Measurements from ENCODE around the gene KLRC4. TPM values are rescaled to one million over a fixed set of nuclear protein-coding genes. Genes with fewer than 3 reads are reported as not detected.
"Not testable (repeated sequence)": the region's sequence is repeated elsewhere in the genome, so short reads cannot be mapped to it uniquely, and the experiment has no call there.

The KLRC4 gene
- total RNA-seq, 2 experiments from 2014 or later, result 29.2 to 33.7 TPM

- Mint-ChIP-seq H3K27ac (peak overlapping the region; percentile 98), H3K36me3 (peaks cover 34% of the 10 kb centered on the region), H3K9me3 (ENCODE audit: low read depth) (no peaks in the 10 kb centered on the region), H3K4me3 (peak overlapping the region; percentile 54), H3K27me3 (no peaks in the 10 kb centered on the region), H3K4me1 (peaks cover 61% of the 10 kb centered on the region)
- ATAC-seq (no peak), DNase-seq (no peak)
- CTCF ChIA-PET, result interaction anchor here (1.4 to 2.9 kb wide), 4 partner anchors 8 to 165 kb away, joined by 3 to 8 read pairs (median 4); no protein-coding TSS in a partner anchor
Observed at GRCh38 chr12:10393291-10393690, 16.3 kb downstream of the KLRC4 start.

DNA sequence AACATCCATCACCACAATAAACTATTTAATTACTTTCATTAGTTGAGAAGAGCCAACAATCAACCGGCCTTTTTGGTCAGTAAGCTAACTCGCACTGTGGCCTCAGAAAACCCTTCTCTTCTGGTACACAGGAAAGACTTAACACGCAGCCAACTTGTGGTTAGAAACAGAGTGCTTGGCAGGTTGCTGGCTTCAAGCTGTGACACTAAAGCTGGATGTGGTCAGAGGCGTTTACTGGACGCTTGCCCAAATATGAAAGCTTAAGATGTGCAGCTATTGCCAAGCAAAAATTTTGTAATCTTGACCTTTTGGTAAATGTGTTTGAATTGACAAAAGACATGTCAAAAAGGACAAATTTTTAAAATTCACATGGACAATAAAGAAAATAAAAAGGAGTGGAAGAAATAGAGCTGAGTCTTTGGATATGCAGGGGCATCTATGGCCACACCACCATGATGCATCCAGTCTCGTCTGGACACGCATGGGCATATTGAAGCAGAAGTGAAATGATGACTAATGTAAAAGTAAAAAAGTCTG lies 17.1 kb downstream of the KLRC4 start:
- peak overlapping the region; percentile 98 for H3K27ac Mint-ChIP-seq
- DNase-seq, result peak; percentile 87
- H3K27me3 Mint-ChIP-seq, result no peaks in the 10 kb centered on the region
- ATAC-seq, result peak; percentile 28
- H3K4me3 Mint-ChIP-seq, result peak overlapping the region; percentile 74
- H3K4me1 Mint-ChIP-seq, result peaks cover 54% of the 10 kb centered on the region
- H3K36me3 Mint-ChIP-seq, result peaks cover 30% of the 10 kb centered on the region
- CTCF ChIA-PET, result interaction anchor here (0.7 to 2.9 kb wide), 6 partner anchors 9 to 282 kb away, joined by 3 to 8 read pairs (median 4); no protein-coding TSS in a partner anchor
- H3K9me3 Mint-ChIP-seq (ENCODE audit: low read depth), result no peaks in the 10 kb centered on the region

- peaks cover 52% of the 10 kb centered on the region for H3K4me1 Mint-ChIP-seq
- H3K36me3 Mint-ChIP-seq, result peaks cover 37% of the 10 kb centered on the region
- H3K9me3 Mint-ChIP-seq (ENCODE audit: low read depth); ATAC-seq; H3K27me3 Mint-ChIP-seq; DNase-seq: not testable (repeated sequence)
- H3K4me3 Mint-ChIP-seq, result peak overlapping the region; percentile 54
- CTCF ChIA-PET, result interaction anchor here (0.7 to 2.9 kb wide), 3 partner anchors 9 to 331 kb away, joined by 3 to 8 read pairs (median 3); no protein-coding TSS in a partner anchor
- H3K27ac Mint-ChIP-seq, result peak overlapping the region; percentile 89
Observed at GRCh38 chr12:10390991-10391390, 18.6 kb downstream of the KLRC4 start.

DNA sequence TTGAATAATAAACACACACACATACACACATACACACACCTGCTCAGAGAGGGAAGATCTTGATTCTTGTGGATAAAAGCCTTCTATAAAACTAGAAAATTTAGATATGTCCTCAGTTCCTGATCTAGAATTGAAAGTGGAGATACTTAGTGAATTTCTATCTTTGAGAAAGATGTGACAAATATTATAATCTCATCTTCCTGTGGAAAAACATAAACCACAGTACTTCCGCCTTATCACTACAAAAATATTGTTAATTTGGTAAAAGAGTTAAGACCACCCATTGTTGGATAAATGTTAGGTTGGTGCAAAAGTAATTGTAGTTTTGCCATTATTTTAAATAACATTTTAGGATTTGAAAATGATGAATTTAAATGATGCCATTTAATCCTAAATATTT lies 19.7 kb downstream of the KLRC4 start, which contains the start of gene KLRK1:
TSS of gene KLRK1 (minus strand) at position 138 of the 400 bp plus-strand sequence. CDS start 1,231 bp downstream, outside the sequence.
- peaks cover 43% of the 10 kb centered on the region for H3K36me3 Mint-ChIP-seq
- DNase-seq (no peak), ATAC-seq (no peak)
- H3K27me3 Mint-ChIP-seq, result no peaks in the 10 kb centered on the region
- peaks cover 50% of the 10 kb centered on the region for H3K4me1 Mint-ChIP-seq
- peak within 1 kb of the TSS; percentile 91 for H3K4me3 Mint-ChIP-seq
- H3K9me3 Mint-ChIP-seq (ENCODE audit: low read depth), result no peaks in the 10 kb centered on the region
- CTCF ChIA-PET, result no interaction called here
- H3K27ac Mint-ChIP-seq, result peak within 1 kb of the TSS; percentile 96

- H3K4me3 Mint-ChIP-seq, result peak overlapping the region; percentile 91
- CTCF ChIA-PET, result interaction anchor here (1.0 to 5.1 kb wide), 3 partner anchors 22 to 170 kb away, joined by 3 to 19 read pairs (median 3); no protein-coding TSS in a partner anchor
- ATAC-seq, result no peak
Observed at GRCh38 chr12:10388624-10389413, 20.7 kb downstream of the KLRC4 start.

GRCh38 chr12:10387498-10387897 lies 22.1 kb downstream of the KLRC4 start:
- H3K9me3 Mint-ChIP-seq (ENCODE audit: low read depth); H3K27me3 Mint-ChIP-seq; ATAC-seq: not testable (repeated sequence)
- Mint-ChIP-seq H3K4me3 (peak overlapping the region; percentile 91), H3K36me3 (peaks cover 62% of the 10 kb centered on the region), H3K27ac (peak overlapping the region; percentile 96), H3K4me1 (peaks cover 47% of the 10 kb centered on the region)
- DNase-seq, result peak; percentile 67
- CTCF ChIA-PET, result interaction anchor here (5.1 kb wide), 1 partner anchor 22 kb away, joined by 19 read pairs; no protein-coding TSS in a partner anchor

More at GRCh38 chr12:10388624-10389413, 20.7 kb downstream of the KLRC4 start:
- Mint-ChIP-seq H3K4me1 (peaks cover 50% of the 10 kb centered on the region), H3K27me3 (no peaks in the 10 kb centered on the region), H3K9me3 (ENCODE audit: low read depth) (no peaks in the 10 kb centered on the region), H3K27ac (peak overlapping the region; percentile 96), H3K36me3 (peaks cover 53% of the 10 kb centered on the region)
- DNase-seq, result peak; percentile 70

GRCh38 chr12:10386857-10387256 lies 22.7 kb downstream of the KLRC4 start:
- peaks cover 67% of the 10 kb centered on the region for H3K36me3 Mint-ChIP-seq
- CTCF ChIA-PET, result interaction anchor here (1.5 to 5.1 kb wide), 2 partner anchors 20 to 21 kb away, joined by 6 to 19 read pairs; no protein-coding TSS in a partner anchor

DNA sequence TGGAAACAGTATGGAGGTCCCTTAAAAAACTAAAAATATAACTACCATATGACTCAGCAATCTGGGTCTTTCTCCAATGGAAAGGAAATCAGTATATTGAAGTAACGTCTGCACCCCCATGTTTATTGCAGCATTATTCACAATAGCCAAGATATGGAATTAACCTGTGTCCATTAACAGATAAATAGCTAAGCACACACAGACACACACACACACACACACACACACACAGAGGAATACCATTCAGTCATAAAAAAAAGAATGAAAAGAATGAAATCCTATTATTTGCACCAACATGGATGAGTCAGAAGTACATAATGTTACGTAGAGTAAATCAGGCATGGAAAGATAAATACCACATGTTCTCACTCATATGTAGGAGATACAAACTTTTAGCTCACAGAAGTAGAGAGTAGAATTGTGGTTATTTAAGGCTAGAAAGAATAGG lies 24.4 kb downstream of the KLRC4 start:
- H3K4me1 Mint-ChIP-seq, result peaks cover 58% of the 10 kb centered on the region
- no peaks in the 10 kb centered on the region for H3K9me3 Mint-ChIP-seq (ENCODE audit: low read depth)
- peak overlapping the region; percentile 96 for H3K27ac Mint-ChIP-seq
- DNase-seq, result no peak
- peak; percentile 62 for ATAC-seq
- no peaks in the 10 kb centered on the region for H3K27me3 Mint-ChIP-seq
- peak overlapping the region; percentile 91 for H3K4me3 Mint-ChIP-seq
- CTCF ChIA-PET, result interaction anchor here (1.5 to 5.1 kb wide), 3 partner anchors 12 to 21 kb away, joined by 6 to 19 read pairs (median 8); no protein-coding TSS in a partner anchor
- H3K36me3 Mint-ChIP-seq, result peaks cover 80% of the 10 kb centered on the region

More at GRCh38 chr12:10386857-10387256, 22.7 kb downstream of the KLRC4 start:
- Mint-ChIP-seq H3K4me3 (peak overlapping the region; percentile 91), H3K27me3 (no peaks in the 10 kb centered on the region), H3K9me3 (ENCODE audit: low read depth) (no peaks in the 10 kb centered on the region), H3K27ac (peak overlapping the region; percentile 96), H3K4me1 (peaks cover 49% of the 10 kb centered on the region)
- ATAC-seq (no peak), DNase-seq (no peak)

DNA sequence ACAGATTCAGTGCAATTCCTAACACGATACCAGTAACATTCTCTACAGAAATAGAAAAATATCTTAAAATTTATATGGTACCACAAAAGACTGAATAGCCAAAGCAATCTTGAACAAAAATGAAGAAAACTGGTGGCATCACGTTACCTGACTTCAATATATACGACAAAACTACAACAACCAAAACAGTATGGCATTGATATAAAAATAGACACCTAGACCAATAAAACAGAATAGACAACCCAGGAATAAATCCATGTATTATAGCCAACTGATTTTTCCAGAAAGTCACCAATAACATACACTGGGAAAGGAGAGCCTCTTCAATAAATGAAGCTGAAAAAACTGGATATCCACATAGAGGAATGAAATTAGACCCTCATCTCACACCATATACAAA lies 25.4 kb downstream of the KLRC4 start:
- Mint-ChIP-seq H3K27me3 (no peaks in the 10 kb centered on the region), H3K4me3 (peak overlapping the region; percentile 91), H3K27ac (peak overlapping the region; percentile 96), H3K36me3 (peaks cover 80% of the 10 kb centered on the region), H3K9me3 (ENCODE audit: low read depth) (no peaks in the 10 kb centered on the region), H3K4me1 (peaks cover 60% of the 10 kb centered on the region)
- DNase-seq (no peak), ATAC-seq (no peak)
- CTCF ChIA-PET, result interaction anchor here (5.1 kb wide), 1 partner anchor 18 kb away, joined by 19 read pairs; no protein-coding TSS in a partner anchor

- peak; percentile 28 for ATAC-seq
- DNase-seq, result peak; percentile 61
- Mint-ChIP-seq H3K27ac (peak overlapping the region; percentile 96), H3K27me3 (no peaks in the 10 kb centered on the region), H3K4me3 (peak overlapping the region; percentile 91), H3K4me1 (peaks cover 78% of the 10 kb centered on the region), H3K36me3 (peaks cover 87% of the 10 kb centered on the region), H3K9me3 (ENCODE audit: low read depth) (no peaks in the 10 kb centered on the region)
- CTCF ChIA-PET, result interaction anchor here (1.3 to 2.6 kb wide), 3 partner anchors 10 to 71 kb away, joined by 3 to 8 read pairs (median 7); no protein-coding TSS in a partner anchor
Observed at GRCh38 chr12:10381928-10382628, 27.5 kb downstream of the KLRC4 start.

GRCh38 chr12:10378737-10379136 lies 30.8 kb downstream of the KLRC4 start:
- H3K9me3 Mint-ChIP-seq (ENCODE audit: low read depth); CTCF ChIA-PET; H3K27me3 Mint-ChIP-seq: not testable (repeated sequence)
- Mint-ChIP-seq H3K36me3 (peaks cover 79% of the 10 kb centered on the region), H3K4me3 (peak overlapping the region; percentile 46), H3K4me1 (peaks cover 78% of the 10 kb centered on the region), H3K27ac (peak overlapping the region; percentile 76)
- peak; percentile 78 for DNase-seq
- ATAC-seq, result peak; percentile 29

- Mint-ChIP-seq H3K4me3 (peak overlapping the region; percentile 79), H3K27ac (peak overlapping the region; percentile 93), H3K9me3 (ENCODE audit: low read depth) (peaks cover 3% of the 10 kb centered on the region), H3K36me3 (peaks cover 81% of the 10 kb centered on the region), H3K4me1 (peaks cover 83% of the 10 kb centered on the region), H3K27me3 (no peaks in the 10 kb centered on the region)
- CTCF ChIA-PET, result interaction anchor here (0.9 to 1.6 kb wide), 3 partner anchors 8 to 139 kb away, joined by 3 to 4 read pairs (median 3); no protein-coding TSS in a partner anchor
- DNase-seq, result no peak
- ATAC-seq, result no peak
Observed at GRCh38 chr12:10374624-10375018, 34.9 kb downstream of the KLRC4 start.

All from activated CD8-positive, alpha-beta memory T cell treated with anti-CD3 and anti-CD28 coated beads, Interleukin-2, amount 10 ng/mL, durations not matched to agents 7 days and 5 days (primary cell).